ENCODE results near the gene GABRA1.

Gene GABRA1

DNA sequence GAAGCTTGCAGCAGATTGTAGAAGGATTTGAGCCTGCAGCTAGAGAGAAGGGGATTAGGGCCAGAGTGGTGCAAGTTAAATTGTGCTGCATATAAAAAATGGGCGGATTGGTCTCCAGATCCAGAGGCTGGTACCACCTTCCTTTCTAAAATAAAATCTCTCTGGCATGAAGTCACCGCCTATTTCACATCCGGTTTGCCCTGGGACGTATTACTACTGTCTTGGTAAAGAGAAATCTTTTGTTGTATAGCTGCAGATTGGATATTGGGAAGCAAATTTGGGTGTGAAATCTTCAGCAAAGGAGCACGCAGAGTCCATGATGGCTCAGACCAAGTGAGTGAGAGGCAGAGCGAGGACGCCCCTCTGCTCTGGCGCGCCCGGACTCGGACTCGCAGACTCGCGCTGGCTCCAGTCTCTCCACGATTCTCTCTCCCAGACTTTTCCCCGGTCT, at the start of gene GABRA1:
Gene GABRA1, plus strand, starts transcription at position 180 of the 451 bp plus-strand sequence. CDS start 2,691 bp downstream, outside the sequence.
- no peak for DNase-seq (ENCODE audit: low read depth in 1 of 2, low spot score in 1 of 2)
- TF ChIP-seq JUND (IDR thresholded peaks at IDR 0.05; ENCODE audit: low read depth) = no peak
- in situ Hi-C loops (cut with HindIII; ENCODE audit: low pct_unique_long_range_greater_than_20kb, low sequenced_read_pairs) = no loop called here

DNA sequence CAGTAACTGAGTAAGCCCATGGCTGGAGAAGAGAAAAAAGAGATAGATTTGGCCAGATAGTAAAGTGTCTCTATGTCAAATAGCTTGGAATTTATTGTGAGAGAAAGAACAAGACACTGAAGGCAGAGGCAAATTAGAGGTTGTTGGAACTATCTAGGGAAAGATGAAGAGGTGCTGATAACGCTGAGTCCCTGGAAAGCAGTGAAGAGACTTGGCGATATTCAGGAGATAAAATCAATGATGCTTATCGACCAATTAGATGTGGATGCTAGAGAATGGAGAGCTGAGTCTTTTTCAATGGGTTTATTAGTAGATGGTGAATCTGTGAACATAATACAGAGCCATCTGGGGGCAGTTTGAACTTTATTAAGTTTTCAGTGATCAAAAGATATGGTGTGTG, 48.6 kb upstream of the GABRA1 start:
- no peak for DNase-seq (ENCODE audit: low read depth in 1 of 2, low spot score in 1 of 2)
- in situ Hi-C loops (cut with HindIII; ENCODE audit: low pct_unique_long_range_greater_than_20kb, low sequenced_read_pairs) = no loop called here

GRCh38 chr5:161804263-161804662, 43.7 kb upstream of the GABRA1 start:
- in situ Hi-C loops (cut with HindIII; ENCODE audit: low pct_unique_long_range_greater_than_20kb, low sequenced_read_pairs) = no loop called here
- DNase-seq (ENCODE audit: low read depth in 1 of 2, low spot score in 1 of 2) = no peak
- TF ChIP-seq JUND (IDR thresholded peaks at IDR 0.05; ENCODE audit: low read depth) = no peak

More for the DNA sequence above, 48.6 kb upstream of the GABRA1 start:
- TF ChIP-seq JUND (IDR thresholded peaks at IDR 0.05; ENCODE audit: low read depth) = no peak

- peak in 1 of 2 experiments; percentile 83 for DNase-seq (ENCODE audit: low read depth in 1 of 2, low spot score in 1 of 2)
- TF ChIP-seq JUND (IDR thresholded peaks at IDR 0.05; ENCODE audit: low read depth) = no peak
- in situ Hi-C loops (cut with HindIII; ENCODE audit: low pct_unique_long_range_greater_than_20kb, low sequenced_read_pairs) = no loop called here
Measured at GRCh38 chr5:161846746-161847145, 1.2 kb upstream of the GABRA1 start.

GRCh38 chr5:161847447-161847846, 473 bp upstream of the GABRA1 start:
- TF ChIP-seq JUND (IDR thresholded peaks at IDR 0.05; ENCODE audit: low read depth) = no peak
- in situ Hi-C loops (cut with HindIII; ENCODE audit: low pct_unique_long_range_greater_than_20kb, low sequenced_read_pairs) = no loop called here
- DNase-seq (ENCODE audit: low read depth in 1 of 2, low spot score in 1 of 2) = no peak

DNA sequence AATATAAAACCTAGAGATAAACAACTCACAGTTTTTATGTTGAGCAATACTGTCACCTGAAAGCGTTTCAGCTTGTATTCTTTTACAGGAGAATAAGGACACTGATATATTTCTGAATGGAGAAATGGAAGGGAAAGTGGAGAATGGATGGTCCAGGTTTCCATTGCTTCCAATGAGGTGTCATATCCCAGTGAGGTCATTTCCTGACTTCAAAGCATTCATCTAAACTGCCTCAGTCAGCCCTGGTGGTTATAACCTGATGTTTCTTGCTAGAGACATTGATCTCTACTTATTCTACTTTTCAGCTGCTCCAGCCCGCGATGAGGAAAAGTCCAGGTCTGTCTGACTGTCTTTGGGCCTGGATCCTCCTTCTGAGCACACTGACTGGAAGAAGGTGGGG, 2.6 kb downstream of the GABRA1 start:
- in situ Hi-C loops (cut with HindIII; ENCODE audit: low pct_unique_long_range_greater_than_20kb, low sequenced_read_pairs) = no loop called here
- TF ChIP-seq JUND (IDR thresholded peaks at IDR 0.05; ENCODE audit: low read depth) = no peak
- no peak for DNase-seq (ENCODE audit: low read depth in 1 of 2, low spot score in 1 of 2)

DNA sequence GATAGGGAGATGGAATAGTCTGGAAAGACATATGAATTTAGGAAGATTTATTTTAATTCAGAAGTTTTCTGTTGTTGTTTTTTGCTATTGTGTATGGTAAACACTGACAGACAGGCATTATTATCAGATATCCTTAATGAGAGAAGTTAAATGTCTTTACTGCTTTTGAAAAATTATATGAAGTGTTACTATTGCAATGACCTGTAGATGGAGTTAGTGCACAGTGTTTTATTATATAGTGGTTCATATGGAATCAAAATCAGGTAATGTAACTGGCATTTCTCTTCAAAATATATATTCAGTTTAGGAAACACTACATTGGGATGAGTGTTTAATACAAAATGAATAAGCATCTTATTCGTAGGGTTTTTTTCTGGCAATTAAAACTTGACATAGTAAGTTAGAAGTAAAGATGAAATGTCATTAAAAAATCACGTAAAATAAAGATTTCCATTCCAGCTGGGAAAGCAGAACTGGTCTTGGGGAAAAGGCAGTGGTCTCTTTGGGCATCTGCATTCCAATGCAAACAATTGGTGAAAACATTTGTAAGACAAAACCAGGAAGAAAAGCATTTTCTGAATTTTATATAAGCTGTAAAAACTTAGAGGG, 3.9 kb downstream of the GABRA1 start:
- in situ Hi-C loops (cut with HindIII; ENCODE audit: low pct_unique_long_range_greater_than_20kb, low sequenced_read_pairs) = no loop called here
- TF ChIP-seq JUND (IDR thresholded peaks at IDR 0.05; ENCODE audit: low read depth) = no peak
- peak; percentile 34 to 48 for DNase-seq (ENCODE audit: low read depth in 1 of 2, low spot score in 1 of 2)

DNA sequence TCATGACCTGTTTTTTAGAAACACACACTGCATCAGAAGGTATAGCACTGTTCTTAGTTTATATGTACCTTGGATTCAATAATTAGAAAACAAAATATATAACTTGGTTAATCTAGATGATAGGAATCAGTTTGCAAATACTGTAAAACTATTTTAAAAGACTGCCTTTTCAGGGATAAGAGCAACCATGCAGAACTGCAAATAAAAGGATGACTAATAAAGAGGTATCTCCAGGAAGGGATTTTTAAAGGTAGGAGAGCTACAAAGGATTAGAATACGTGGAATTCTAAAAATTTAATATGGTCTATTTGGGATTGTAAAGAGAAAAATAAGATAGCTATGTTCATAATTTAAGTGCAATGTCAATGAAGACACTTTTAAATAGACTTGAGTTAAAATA, 9.4 kb downstream of the GABRA1 start:
- DNase-seq (ENCODE audit: low read depth in 1 of 2, low spot score in 1 of 2) = no peak
- in situ Hi-C loops (cut with HindIII; ENCODE audit: low pct_unique_long_range_greater_than_20kb, low sequenced_read_pairs) = no loop called here
- peak; percentile 73; the same call in 1 of the 2 replicates for TF ChIP-seq JUND (IDR thresholded peaks at IDR 0.05; ENCODE audit: low read depth)

DNA sequence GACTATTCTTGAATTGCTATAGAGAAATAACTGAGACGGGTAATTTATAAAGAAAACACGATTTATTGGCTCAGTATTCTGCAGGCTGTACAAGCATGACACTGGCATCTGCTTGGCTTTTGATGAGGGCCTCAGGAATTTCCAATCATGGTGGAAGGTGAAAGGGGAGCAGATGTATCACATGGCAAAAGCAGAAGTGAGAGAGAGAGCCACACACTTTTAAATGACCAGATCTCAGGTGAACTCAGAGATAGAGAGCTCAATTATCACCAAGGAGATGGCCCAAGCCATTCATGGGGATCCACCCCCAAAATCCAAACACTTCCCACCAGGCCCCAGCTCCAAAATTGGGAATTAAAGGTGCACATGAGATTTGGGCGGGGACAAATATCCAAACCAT, 15.3 kb downstream of the GABRA1 start:
- no peak for DNase-seq (ENCODE audit: low read depth in 1 of 2, low spot score in 1 of 2)
- in situ Hi-C loops (cut with HindIII; ENCODE audit: low pct_unique_long_range_greater_than_20kb, low sequenced_read_pairs) = no loop called here
- TF ChIP-seq JUND (IDR thresholded peaks at IDR 0.05; ENCODE audit: low read depth) = no peak

DNA sequence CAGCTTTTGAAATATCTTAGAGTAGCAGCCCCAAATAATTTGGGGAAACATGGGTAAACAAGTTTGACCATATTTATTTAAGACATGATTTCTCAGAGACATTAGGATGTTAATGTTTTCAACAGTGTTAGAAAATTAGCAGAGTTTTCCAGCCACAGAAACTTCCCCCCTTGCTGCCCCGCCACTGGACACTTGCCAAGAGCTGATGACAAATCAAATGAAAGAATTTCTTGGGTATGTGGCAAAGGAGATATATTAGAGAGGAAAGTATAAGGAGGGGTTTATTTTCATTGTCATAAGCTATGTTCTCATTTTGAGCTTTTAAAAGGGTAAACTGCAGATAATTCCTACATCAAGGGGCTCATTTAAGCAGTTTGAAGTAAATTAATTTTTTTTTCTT, 15.9 kb downstream of the GABRA1 start:
- in situ Hi-C loops (cut with HindIII; ENCODE audit: low pct_unique_long_range_greater_than_20kb, low sequenced_read_pairs) = no loop called here
- DNase-seq (ENCODE audit: low read depth in 1 of 2, low spot score in 1 of 2) = no peak
- TF ChIP-seq JUND (IDR thresholded peaks at IDR 0.05; ENCODE audit: low read depth) = no peak

DNA sequence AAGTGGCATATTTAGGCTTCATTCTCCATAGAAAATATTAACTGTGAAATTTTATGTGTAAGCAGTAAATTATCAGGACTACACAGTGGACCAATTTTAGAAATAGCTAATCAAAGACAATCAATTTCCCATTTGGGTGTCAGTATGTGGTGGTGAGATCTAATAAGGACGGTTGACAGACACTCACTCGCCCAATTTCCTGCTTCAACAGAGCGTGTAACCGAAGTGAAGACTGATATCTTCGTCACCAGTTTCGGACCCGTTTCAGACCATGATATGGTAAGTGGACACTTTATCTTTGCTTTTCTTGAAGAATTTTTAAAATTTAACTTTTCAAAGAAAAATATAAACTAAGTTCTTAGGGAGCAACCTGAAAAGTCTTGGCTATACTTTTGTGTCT, 17.6 kb downstream of the GABRA1 start:
- no peak for TF ChIP-seq JUND (IDR thresholded peaks at IDR 0.05; ENCODE audit: low read depth)
- in situ Hi-C loops (cut with HindIII; ENCODE audit: low pct_unique_long_range_greater_than_20kb, low sequenced_read_pairs) = no loop called here
- DNase-seq (ENCODE audit: low read depth in 1 of 2, low spot score in 1 of 2) = no peak

DNA sequence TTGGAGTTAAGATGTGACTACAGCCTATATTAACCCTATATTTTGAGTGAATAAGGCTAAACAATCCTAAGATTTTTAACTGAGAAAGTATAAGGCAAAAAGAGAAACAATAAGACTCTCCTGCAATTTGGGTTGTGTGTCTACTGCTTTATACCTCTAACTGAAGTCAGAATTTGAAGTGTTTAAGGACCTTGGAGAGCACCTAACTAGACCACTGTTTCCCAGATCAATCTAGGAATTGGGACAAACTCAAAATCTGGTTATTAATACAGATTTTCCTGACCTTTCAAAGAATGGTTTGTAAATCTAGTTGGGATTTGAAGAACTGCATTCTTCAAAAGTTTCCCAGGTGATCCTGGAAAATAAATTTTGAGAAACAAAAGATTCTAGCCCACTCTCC, 42.1 kb downstream of the GABRA1 start:
- in situ Hi-C loops (cut with HindIII; ENCODE audit: low pct_unique_long_range_greater_than_20kb, low sequenced_read_pairs) = no loop called here
- no peak for TF ChIP-seq JUND (IDR thresholded peaks at IDR 0.05; ENCODE audit: low read depth)
- DNase-seq (ENCODE audit: low read depth in 1 of 2, low spot score in 1 of 2) = peak in 1 of 2 experiments; percentile 35

- DNase-seq (ENCODE audit: low read depth in 1 of 2, low spot score in 1 of 2) = no peak
- TF ChIP-seq JUND (IDR thresholded peaks at IDR 0.05; ENCODE audit: low read depth) = no peak
- in situ Hi-C loops (cut with HindIII; ENCODE audit: low pct_unique_long_range_greater_than_20kb, low sequenced_read_pairs) = no loop called here
Measured at GRCh38 chr5:161895514-161895913, 47.6 kb downstream of the GABRA1 start.

- DNase-seq (ENCODE audit: low read depth in 1 of 2, low spot score in 1 of 2) = no peak
- TF ChIP-seq JUND (IDR thresholded peaks at IDR 0.05; ENCODE audit: low read depth) = no peak
- in situ Hi-C loops (cut with HindIII; ENCODE audit: low pct_unique_long_range_greater_than_20kb, low sequenced_read_pairs) = no loop called here
Measured at GRCh38 chr5:161897033-161897432, 49.1 kb downstream of the GABRA1 start.
